Parathyroid adenoma (tissue), 2 donors: Measurements from ENCODE around the gene PIWIL4.
"Not testable (repeated sequence)": the region's sequence is repeated elsewhere in the genome, so short reads cannot be mapped to it uniquely, and the experiment has no call there.

Experiments used
- H2AFZ ChIP-seq: fragments of 300-600 bp; sonication (generic); one replicate; pipeline ENCODE4 v1.7.0; 2017; ENCODE audit warnings: antibody characterized with exemption, mild to moderate bottlenecking
- H3K27ac ChIP-seq: fragments of 300-600 bp; sonication (generic); one replicate; pipeline ENCODE4 v1.7.0; 2017
- H3K27me3 ChIP-seq: fragments of 300-600 bp; sonication (generic); one replicate; pipeline ENCODE4 v1.7.0; 2017; ENCODE audit warnings: low read length; ENCODE audit not compliant: control insufficient read depth, insufficient read depth
- H3K36me3 ChIP-seq: fragments of 300-600 bp; sonication (generic); one replicate; pipeline ENCODE4 v1.7.0; 2017; ENCODE audit warnings: low read length; ENCODE audit not compliant: control insufficient read depth, insufficient read depth
- H3K4me1 ChIP-seq: fragments of 300-600 bp; sonication (generic); one replicate; pipeline ENCODE4 v1.7.0; 2017; ENCODE audit warnings: control low read depth
- H3K4me2 ChIP-seq: fragments of 300-600 bp; sonication (generic); one replicate; pipeline ENCODE4 v1.7.0; 2017; ENCODE audit warnings: low read length
- H3K4me3 ChIP-seq: fragments of 300-600 bp; sonication (generic); one replicate; pipeline ENCODE4 v1.7.0; 2017; ENCODE audit warnings: low read depth, low read length
- H3K79me2 ChIP-seq: fragments of 300-600 bp; sonication (generic); one replicate; pipeline ENCODE4 v1.7.0; 2017; ENCODE audit warnings: control low read depth
- H3K9ac ChIP-seq: fragments of 300-600 bp; sonication (generic); one replicate; pipeline ENCODE4 v1.7.0; 2017; ENCODE audit warnings: mild to moderate bottlenecking
- H3K9me3 ChIP-seq: fragments of 300-600 bp; sonication (generic); one replicate; pipeline ENCODE4 v1.7.0; 2017; ENCODE audit warnings: low read length; ENCODE audit not compliant: control insufficient read depth
- TF ChIP-seq, protein P1 (sequence below): fragments of 300-600 bp; sonication (generic); IDR thresholded peaks from one replicate; pipeline ENCODE4 v1.7.0; 2017; ENCODE audit warnings: antibody characterized with exemption, mild to moderate bottlenecking
- donor health status: primary hyperparathyroidism.

The PIWIL4 gene

DNA sequence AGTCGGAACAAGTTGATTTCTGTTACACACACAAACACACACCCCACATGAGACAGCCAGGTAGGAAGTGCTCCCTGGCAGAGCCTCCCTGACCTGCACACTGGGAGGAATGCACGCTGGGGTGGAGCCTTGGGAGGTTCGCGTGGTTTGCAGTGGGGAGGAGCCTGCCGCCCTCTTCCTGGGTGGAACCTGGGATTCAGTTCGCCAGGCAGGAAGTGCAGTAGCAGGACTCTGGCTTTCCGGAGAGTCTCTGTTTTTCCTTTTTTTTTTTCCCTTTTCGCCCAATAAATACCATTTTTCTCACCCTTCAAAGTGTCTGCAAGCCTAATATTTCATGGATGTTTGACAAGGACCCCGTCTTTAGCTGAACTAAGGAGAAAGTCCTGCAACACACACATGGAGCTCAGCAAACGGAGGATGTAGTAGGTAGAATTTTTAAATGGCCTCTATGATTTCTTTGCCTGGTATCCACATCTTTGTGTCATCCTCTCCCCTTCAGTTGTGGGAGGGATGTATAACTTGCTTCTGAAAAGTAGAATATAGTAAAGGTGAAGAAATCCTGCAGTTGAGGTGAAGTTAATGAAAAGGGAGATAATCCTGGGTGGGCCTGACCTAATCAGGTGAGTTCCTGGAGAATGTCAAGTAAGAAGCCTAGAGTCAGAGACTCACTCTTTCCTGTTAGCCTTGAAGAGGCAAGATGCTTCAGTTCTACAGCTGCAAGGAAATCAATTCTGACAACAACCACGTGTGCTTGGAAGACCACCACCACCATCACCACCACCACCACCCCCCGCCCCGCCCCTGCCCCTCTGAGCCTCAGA, 72.9 kb downstream of the PIWIL4 start:
- no peak overlapping the region for H2AFZ ChIP-seq
- H3K9ac ChIP-seq, result no peak overlapping the region
- H3K27me3 ChIP-seq, result no peaks in the 10 kb centered on the region
- no peaks in the 10 kb centered on the region for H3K79me2 ChIP-seq
- no peaks in the 10 kb centered on the region for H3K9me3 ChIP-seq
- no peak overlapping the region for H3K4me2 ChIP-seq
- no peak overlapping the region for H3K27ac ChIP-seq
- H3K4me3 ChIP-seq, result no peak overlapping the region
- no peaks in the 10 kb centered on the region for H3K4me1 ChIP-seq
- no peaks in the 10 kb centered on the region for H3K36me3 ChIP-seq
- TF ChIP-seq, protein P1, sequence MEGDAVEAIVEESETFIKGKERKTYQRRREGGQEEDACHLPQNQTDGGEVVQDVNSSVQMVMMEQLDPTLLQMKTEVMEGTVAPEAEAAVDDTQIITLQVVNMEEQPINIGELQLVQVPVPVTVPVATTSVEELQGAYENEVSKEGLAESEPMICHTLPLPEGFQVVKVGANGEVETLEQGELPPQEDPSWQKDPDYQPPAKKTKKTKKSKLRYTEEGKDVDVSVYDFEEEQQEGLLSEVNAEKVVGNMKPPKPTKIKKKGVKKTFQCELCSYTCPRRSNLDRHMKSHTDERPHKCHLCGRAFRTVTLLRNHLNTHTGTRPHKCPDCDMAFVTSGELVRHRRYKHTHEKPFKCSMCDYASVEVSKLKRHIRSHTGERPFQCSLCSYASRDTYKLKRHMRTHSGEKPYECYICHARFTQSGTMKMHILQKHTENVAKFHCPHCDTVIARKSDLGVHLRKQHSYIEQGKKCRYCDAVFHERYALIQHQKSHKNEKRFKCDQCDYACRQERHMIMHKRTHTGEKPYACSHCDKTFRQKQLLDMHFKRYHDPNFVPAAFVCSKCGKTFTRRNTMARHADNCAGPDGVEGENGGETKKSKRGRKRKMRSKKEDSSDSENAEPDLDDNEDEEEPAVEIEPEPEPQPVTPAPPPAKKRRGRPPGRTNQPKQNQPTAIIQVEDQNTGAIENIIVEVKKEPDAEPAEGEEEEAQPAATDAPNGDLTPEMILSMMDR, result no peak

DNA sequence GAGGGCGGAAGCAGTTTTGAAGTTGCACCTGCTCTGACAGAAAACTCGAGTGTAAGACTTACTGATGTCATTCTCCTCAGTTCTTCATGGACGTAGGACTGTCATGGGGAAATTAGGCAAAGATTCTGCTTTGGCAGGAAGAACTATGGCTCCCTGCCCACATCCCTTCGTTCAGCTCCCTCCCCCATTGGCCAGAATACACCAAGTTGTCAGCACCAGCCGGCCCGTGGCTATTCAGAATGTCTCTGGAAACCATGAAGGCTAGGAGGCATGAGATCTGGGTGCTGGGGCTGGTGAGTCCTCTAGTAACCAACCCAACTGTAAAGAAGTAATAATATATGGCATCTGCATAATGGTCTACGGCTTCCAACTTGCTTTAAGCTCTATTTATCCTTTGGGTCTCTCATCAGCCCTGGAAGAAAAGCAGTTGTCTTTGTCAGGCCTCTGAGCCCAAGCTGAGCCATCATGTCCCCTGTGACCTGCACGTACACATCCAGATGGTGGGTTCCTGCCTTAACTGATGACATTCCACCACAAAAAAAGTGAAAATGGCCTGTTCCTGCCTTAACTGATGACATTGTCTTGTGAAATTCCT, 74.1 kb downstream of the PIWIL4 start:
- Histone ChIP-seq H3K4me2 (no peak overlapping the region), H3K9me3 (no peaks in the 10 kb centered on the region), H2AFZ (no peak overlapping the region), H3K27me3 (no peaks in the 10 kb centered on the region), H3K4me1 (no peaks in the 10 kb centered on the region), H3K27ac (no peak overlapping the region), H3K79me2 (no peaks in the 10 kb centered on the region), H3K4me3 (no peak overlapping the region), H3K9ac (no peak overlapping the region), H3K36me3 (no peaks in the 10 kb centered on the region)
- TF ChIP-seq, protein P1, result no peak

DNA sequence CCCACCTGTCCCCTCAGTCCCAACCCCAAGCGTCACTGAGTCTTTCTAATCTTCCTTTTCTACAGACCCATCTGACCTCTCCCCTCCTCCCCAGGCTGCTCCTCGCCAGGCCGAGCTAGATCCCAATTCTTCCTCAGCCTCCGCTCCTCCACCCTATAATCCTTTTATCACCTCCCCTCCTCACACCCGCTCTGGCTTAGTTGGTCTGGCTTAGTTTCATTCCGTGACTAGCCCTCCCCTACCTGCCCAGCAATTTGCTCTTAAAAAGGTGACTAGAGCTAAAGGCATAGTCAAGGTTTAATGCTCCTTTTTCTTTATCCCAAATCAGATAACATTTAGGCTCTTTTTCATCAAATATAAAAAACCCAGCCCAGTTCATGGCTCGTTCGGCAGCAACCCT, 76.0 kb downstream of the PIWIL4 start:
- not testable (repeated sequence) for H3K36me3 ChIP-seq, H3K79me2 ChIP-seq, H3K27me3 ChIP-seq, H3K9ac ChIP-seq, H3K9me3 ChIP-seq, H3K4me2 ChIP-seq, H3K4me1 ChIP-seq, H3K27ac ChIP-seq, H3K4me3 ChIP-seq, H2AFZ ChIP-seq

DNA sequence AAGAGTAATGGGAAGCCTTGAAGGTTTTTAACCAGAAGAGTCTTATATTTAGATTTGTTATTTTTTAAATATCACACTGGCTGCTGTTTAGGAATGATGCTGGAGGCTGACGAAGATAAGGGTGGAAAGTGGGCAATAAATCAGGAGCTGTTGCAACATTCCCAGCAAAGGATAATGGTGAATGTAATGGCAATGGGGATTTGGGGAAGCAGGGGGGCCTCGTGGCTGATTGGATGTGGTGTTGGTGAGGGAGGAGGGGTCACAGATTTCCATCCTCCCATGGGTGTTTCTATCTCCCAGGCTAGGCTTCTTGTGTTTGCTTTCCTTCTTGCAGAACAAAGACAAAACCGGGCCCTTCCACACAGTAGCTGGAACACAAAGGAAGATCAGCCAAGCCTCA, 80.8 kb downstream of the PIWIL4 start:
- Histone ChIP-seq H3K27me3 (no peaks in the 10 kb centered on the region), H3K79me2 (no peaks in the 10 kb centered on the region), H2AFZ (no peak overlapping the region), H3K4me1 (no peaks in the 10 kb centered on the region), H3K36me3 (no peaks in the 10 kb centered on the region), H3K9me3 (no peaks in the 10 kb centered on the region), H3K9ac (no peak overlapping the region), H3K27ac (no peak overlapping the region), H3K4me2 (no peak overlapping the region), H3K4me3 (no peak overlapping the region)
- TF ChIP-seq, protein P1, result no peak

DNA sequence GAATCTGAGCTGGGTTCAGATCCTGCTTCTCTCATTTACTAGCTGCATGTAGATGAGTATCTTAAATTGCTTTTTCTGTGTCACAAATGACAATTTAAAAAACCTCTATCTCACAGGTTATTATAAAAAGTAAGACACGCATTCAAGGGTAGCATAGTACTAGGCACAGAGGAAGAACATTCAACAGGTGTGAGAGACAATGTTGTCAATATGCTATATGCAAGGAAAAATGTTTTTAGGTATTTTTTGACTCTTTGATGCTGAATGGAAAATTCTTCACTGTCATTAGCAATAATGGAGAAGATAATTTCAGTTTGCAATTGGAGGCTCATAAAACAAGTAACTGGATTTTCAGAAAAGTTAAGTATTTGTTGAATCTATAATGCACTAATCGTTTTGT, 81.6 kb downstream of the PIWIL4 start:
- Histone ChIP-seq H2AFZ (no peak overlapping the region), H3K27me3 (no peaks in the 10 kb centered on the region), H3K4me1 (no peaks in the 10 kb centered on the region), H3K4me2 (no peak overlapping the region), H3K27ac (no peak overlapping the region), H3K4me3 (no peak overlapping the region), H3K79me2 (no peaks in the 10 kb centered on the region), H3K36me3 (no peaks in the 10 kb centered on the region), H3K9ac (no peak overlapping the region), H3K9me3 (no peaks in the 10 kb centered on the region)
- TF ChIP-seq, protein P1, result no peak
